A673 (cell line): Measurements from ENCODE around the gene PRKCB. TPM values are rescaled to one million over a fixed set of nuclear protein-coding genes. Genes with fewer than 3 reads are reported as not detected.

ENCODE experiments used
- BruUV-seq: library from RNA; stranded (reverse); fragments of 400-500 nt; replicated peaks from 2 replicates; lab custom pipeline; 2021; lab: Mats Ljungman, UMichigan
- CTCF ChIA-PET: fragments of 300-600 bp; sonication (Branson Sonifier 250); formaldehyde crosslinking; loops from one replicate; lab custom pipeline; 2022; ENCODE audit warnings: antibody characterized with exemption; lab: Charles Lee
- POLR2A ChIA-PET: fragments of 300-600 bp; sonication (Branson Sonifier 250); formaldehyde crosslinking; loops from one replicate; lab custom pipeline; 2022; ENCODE audit warnings: antibody characterized with exemption; ENCODE audit not compliant: low non-redundant PET; lab: Charles Lee
- DNase-seq: peaks from one replicate; pipeline ENCODE4 v3.0.0-alpha.2; 2015; ENCODE audit warnings: low spot score
- H3K27ac ChIP-seq: fragments of 200-600 bp; sonication (generic); 2 replicates; pipeline ENCODE4 v1.5.1; 2016; ENCODE audit warnings: mixed run types, low read depth, mild to moderate bottlenecking, mixed read lengths, antibody characterized with exemption, low read length; ENCODE audit not compliant: poor library complexity, severe bottlenecking
- H3K27me3 ChIP-seq: fragments of 200-600 bp; sonication (generic); replicated peaks from 2 replicates; pipeline ENCODE4 v1.6.1; 2017; ENCODE audit warnings: mixed run types, low read depth, mild to moderate bottlenecking, mixed read lengths, antibody characterized with exemption, low read length; ENCODE audit not compliant: insufficient read depth, poor library complexity
- H3K36me3 ChIP-seq: fragments of 200-600 bp; sonication (generic); 2 replicates; pipeline ENCODE4 v1.6.1; 2016; ENCODE audit warnings: mixed run types, mild to moderate bottlenecking, mixed read lengths, antibody characterized with exemption, low read length; ENCODE audit not compliant: insufficient read depth, poor library complexity, severe bottlenecking
- H3K4me1 ChIP-seq: fragments of 200-600 bp; sonication (generic); 2 replicates; pipeline ENCODE4 v1.6.1; 2017; ENCODE audit warnings: mixed run types, mild to moderate bottlenecking, mixed read lengths, antibody characterized with exemption, low read length; ENCODE audit not compliant: insufficient read depth, poor library complexity, severe bottlenecking
- H3K4me3 ChIP-seq: fragments of 200-600 bp; sonication (generic); 2 replicates; pipeline ENCODE4 v1.5.1; 2016; ENCODE audit warnings: low read depth, mixed run types, mild to moderate bottlenecking, mixed read lengths, low read length; ENCODE audit not compliant: poor library complexity, severe bottlenecking
- H3K9me3 ChIP-seq: fragments of 200-600 bp; sonication (generic); 2 replicates; pipeline ENCODE4 v1.6.1; 2016; ENCODE audit warnings: mixed run types, low read depth, mild to moderate bottlenecking, mixed read lengths, antibody characterized with exemption, low read length; ENCODE audit not compliant: poor library complexity, severe bottlenecking
- EZH2 ChIP-seq: fragments of 200-600 bp; sonication (generic); IDR thresholded peaks from 2 replicates; pipeline ENCODE4 v1.6.1; 2017; ENCODE audit warnings: borderline replicate concordance, low read depth, mild to moderate bottlenecking, mixed read lengths, antibody characterized with exemption, low read length; ENCODE audit not compliant: poor library complexity, severe bottlenecking
- intact Hi-C: fragments of 100-400 bp; cut with micrococcal nuclease; formaldehyde crosslinking; loops from one replicate; pipeline ENCODE4 v1.10.0; 2022; ENCODE audit not compliant: unreplicated experiment
- total RNA-seq: library from RNA; stranded (reverse); gene quantifications from 2 replicates; pipeline ENCODE4 v1.2.3, GENCODE V29; 2021
- TF ChIP-seq, protein P1 (sequence below): fragments of 300-800, 200-600 bp; sonication (generic); conservative IDR thresholded peaks from 2 replicates; pipeline ENCODE4 v1.5.1; 2017; ENCODE audit warnings: low read depth, mild to moderate bottlenecking, antibody characterized with exemption, low read length, moderate library complexity, mixed read lengths

Gene PRKCB
- total RNA-seq, 1 experiment from 2014 or later = 171 TPM

- no peak for DNase-seq
- peaks cover 21% of the 10 kb centered on the region for H3K36me3 ChIP-seq
- TF ChIP-seq, protein P1, sequence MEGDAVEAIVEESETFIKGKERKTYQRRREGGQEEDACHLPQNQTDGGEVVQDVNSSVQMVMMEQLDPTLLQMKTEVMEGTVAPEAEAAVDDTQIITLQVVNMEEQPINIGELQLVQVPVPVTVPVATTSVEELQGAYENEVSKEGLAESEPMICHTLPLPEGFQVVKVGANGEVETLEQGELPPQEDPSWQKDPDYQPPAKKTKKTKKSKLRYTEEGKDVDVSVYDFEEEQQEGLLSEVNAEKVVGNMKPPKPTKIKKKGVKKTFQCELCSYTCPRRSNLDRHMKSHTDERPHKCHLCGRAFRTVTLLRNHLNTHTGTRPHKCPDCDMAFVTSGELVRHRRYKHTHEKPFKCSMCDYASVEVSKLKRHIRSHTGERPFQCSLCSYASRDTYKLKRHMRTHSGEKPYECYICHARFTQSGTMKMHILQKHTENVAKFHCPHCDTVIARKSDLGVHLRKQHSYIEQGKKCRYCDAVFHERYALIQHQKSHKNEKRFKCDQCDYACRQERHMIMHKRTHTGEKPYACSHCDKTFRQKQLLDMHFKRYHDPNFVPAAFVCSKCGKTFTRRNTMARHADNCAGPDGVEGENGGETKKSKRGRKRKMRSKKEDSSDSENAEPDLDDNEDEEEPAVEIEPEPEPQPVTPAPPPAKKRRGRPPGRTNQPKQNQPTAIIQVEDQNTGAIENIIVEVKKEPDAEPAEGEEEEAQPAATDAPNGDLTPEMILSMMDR = no peak
- no peak for TF ChIP-seq EZH2
- no peaks in the 10 kb centered on the region for H3K4me1 ChIP-seq
- H3K27ac ChIP-seq = no peak overlapping the region
- intact Hi-C loops = no loop called here
- POLR2A ChIA-PET = no interaction called here
- no peak overlapping the region for H3K4me3 ChIP-seq
- BruUV-seq = no TSS peak
- H3K9me3 ChIP-seq = no peaks in the 10 kb centered on the region
- CTCF ChIA-PET = no interaction called here
- H3K27me3 ChIP-seq = no peaks in the 10 kb centered on the region
Observed at GRCh38 chr16:24125214-24125613, 289.4 kb downstream of the PRKCB start.

DNA sequence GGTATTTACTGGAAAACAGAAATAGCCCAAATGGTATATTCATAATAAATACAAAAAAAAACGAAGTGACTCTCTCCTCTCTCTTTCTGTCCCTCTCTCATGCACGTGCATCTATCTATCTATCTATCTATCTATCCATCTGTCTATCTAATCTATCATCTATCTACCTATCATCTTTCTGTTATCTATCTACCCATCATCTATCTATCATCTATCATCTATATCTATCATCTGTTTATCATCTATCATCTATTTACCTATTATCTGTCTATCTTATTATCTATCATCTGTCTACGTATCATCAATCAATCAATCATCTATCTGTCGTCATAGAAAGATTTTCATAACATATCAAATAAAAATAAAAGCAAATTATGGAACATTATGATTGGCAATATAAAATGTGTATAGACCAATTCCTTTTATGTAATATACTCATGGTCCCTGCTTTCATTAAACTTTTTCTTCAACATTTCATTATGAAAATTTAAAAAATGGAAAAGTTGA lies 293.7 kb downstream of the PRKCB start:
- Histone ChIP-seq H3K4me1 (no peaks in the 10 kb centered on the region), H3K36me3 (peaks cover 10% of the 10 kb centered on the region), H3K27ac (no peak overlapping the region), H3K4me3 (no peak overlapping the region), H3K27me3 (no peaks in the 10 kb centered on the region), H3K9me3 (no peaks in the 10 kb centered on the region)
- POLR2A ChIA-PET = no interaction called here
- intact Hi-C loops = no loop called here
- no peak for DNase-seq
- BruUV-seq = no TSS peak
- no peak for TF ChIP-seq EZH2
- TF ChIP-seq, protein P1 = no peak
- CTCF ChIA-PET = no interaction called here

- Histone ChIP-seq H3K27ac (no peak overlapping the region), H3K4me1 (peaks cover under 1% of the 10 kb centered on the region), H3K4me3 (no peak overlapping the region), H3K36me3 (peaks cover 5% of the 10 kb centered on the region), H3K27me3 (no peaks in the 10 kb centered on the region), H3K9me3 (no peaks in the 10 kb centered on the region)
- TF ChIP-seq, protein P1 = no peak
- TF ChIP-seq EZH2 = no peak
- no TSS peak for BruUV-seq
- POLR2A ChIA-PET = no interaction called here
- DNase-seq = no peak
- CTCF ChIA-PET = interaction anchor here (0.6 kb wide), 1 partner anchor 78 kb away, joined by 3 read pairs; no protein-coding TSS in a partner anchor
- intact Hi-C loops = no loop called here
Observed at GRCh38 chr16:24130494-24131085, 294.8 kb downstream of the PRKCB start.
